Endothelial cell of umbilical vein (primary cell): ENCODE results near the gene ZFR2. TPM values are rescaled to one million over a fixed set of nuclear protein-coding genes. Genes with fewer than 3 reads are reported as not detected.

Experiments
- BruUV-seq: library from RNA; stranded (reverse); fragments of 400-500 nt; replicated peaks from 2 replicates; lab custom pipeline; 2021; lab: Mats Ljungman, UMichigan
- CTCF ChIA-PET: fragments of 300-600, 350-600 bp; sonication (Branson Sonifier 250); formaldehyde crosslinking; loops from one replicate; lab custom pipeline; 2021; ENCODE audit warnings: antibody characterized with exemption, inconsistent platforms; lab: Charles Lee
- POLR2A ChIA-PET: fragments of 300-600, 350-600 bp; sonication (Branson Sonifier 250); formaldehyde crosslinking; loops from one replicate; lab custom pipeline; 2021; ENCODE audit warnings: antibody characterized with exemption, inconsistent platforms; lab: Charles Lee
- DNase-seq: peaks from one replicate; pipeline ENCODE4 v3.0.0-alpha.2; 2011; ENCODE audit warnings: low read depth, low spot score
- FAIRE-seq: peaks from 2 replicates; lab custom pipeline; 2011; peaks lifted over from hg19 to GRCh38; lab: Jason Lieb, UNC
- H2AFZ ChIP-seq: 2 replicates; pipeline ENCODE4 v1.6.0; 2012; ENCODE audit warnings: low read depth, low read length, control low read depth, inconsistent platforms
- H3K27ac ChIP-seq: 2 replicates; pipeline ENCODE4 v1.5.1; 2011; ENCODE audit warnings: low read depth, mild to moderate bottlenecking, control low read depth, low read length, moderate library complexity; ENCODE audit not compliant: insufficient read depth
- H3K27me3 ChIP-seq, 2 experiments: 2 replicates each; pipeline versions ENCODE4 v1.6.0 to v1.6.1; 2011; ENCODE audit warnings: low read length in 2 of 2, mixed read lengths in 1 of 2; ENCODE audit not compliant: control insufficient read depth in 2 of 2, insufficient read depth in 2 of 2
- H3K36me3 ChIP-seq, 2 experiments: 2 replicates in 1 of 2; 3 replicates in 1 of 2; pipeline ENCODE4 v1.5.1; 2011; ENCODE audit warnings: low read length in 2 of 2, mild to moderate bottlenecking in 1 of 2, moderate library complexity in 1 of 2; ENCODE audit not compliant: control insufficient read depth in 2 of 2, insufficient read depth in 2 of 2; ENCODE audit errors: extremely low read depth in 1 of 2
- H3K4me1 ChIP-seq: 3 replicates; pipeline ENCODE4 v1.5.1; 2011; ENCODE audit warnings: mild to moderate bottlenecking, low read length; ENCODE audit not compliant: control insufficient read depth, insufficient read depth; ENCODE audit errors: extremely low read depth
- H3K4me2 ChIP-seq: 2 replicates; pipeline ENCODE4 v1.6.1; 2011; ENCODE audit warnings: low read length, control low read depth, mixed read lengths; ENCODE audit not compliant: insufficient read depth
- H3K4me3 ChIP-seq, 3 experiments: fragments of 200-600 bp in 1 of 3; sonication (generic), shearing (Covaris generic) in 1 of 3; replicated peaks in 1 of 3; 2 replicates each; pipeline ENCODE4 v1.5.1; 2011 to 2016; ENCODE audit warnings: control low read depth in 3 of 3, low read length in 3 of 3, mild to moderate bottlenecking in 2 of 3, inconsistent platforms in 1 of 3, low read depth in 1 of 3, moderate library complexity in 1 of 3; ENCODE audit not compliant: insufficient read depth in 1 of 3
- H3K79me2 ChIP-seq: 2 replicates; pipeline ENCODE4 v1.6.0; 2012; ENCODE audit warnings: low read length, inconsistent platforms; ENCODE audit not compliant: control insufficient read depth, insufficient read depth
- H3K9ac ChIP-seq: replicated peaks from 2 replicates; pipeline ENCODE3; 2011; ENCODE audit warnings: low read length, control low read depth; ENCODE audit not compliant: insufficient read depth; ENCODE audit errors: extremely low read depth
- H3K9me1 ChIP-seq: replicated peaks from 3 replicates; pipeline ENCODE4 v1.6.0; 2011; ENCODE audit warnings: mild to moderate bottlenecking, low read length; ENCODE audit not compliant: control insufficient read depth, insufficient read depth; ENCODE audit errors: extremely low read depth
- H3K9me3 ChIP-seq: replicated peaks from 2 replicates; pipeline ENCODE4 v1.5.1; 2012; ENCODE audit warnings: low read length, inconsistent platforms; ENCODE audit not compliant: control insufficient read depth, insufficient read depth
- H4K20me1 ChIP-seq: replicated peaks from 2 replicates; pipeline ENCODE3; 2011; ENCODE audit warnings: mild to moderate bottlenecking, low read length; ENCODE audit not compliant: control insufficient read depth, insufficient read depth; ENCODE audit errors: extremely low read depth
- EZH2 ChIP-seq: IDR thresholded peaks from 2 replicates; pipeline ENCODE4 v1.6.1; 2012; ENCODE audit warnings: borderline replicate concordance, low read depth, mild to moderate bottlenecking, moderate library complexity, low read length, inconsistent platforms; ENCODE audit not compliant: severe bottlenecking
- FOS ChIP-seq: IDR thresholded peaks from 2 replicates; pipeline ENCODE4 v1.6.1; 2011; ENCODE audit warnings: mild to moderate bottlenecking, low read length, moderate library complexity, borderline replicate concordance; ENCODE audit not compliant: insufficient read depth
- GATA2 ChIP-seq: IDR thresholded peaks from 2 replicates; pipeline ENCODE4 v1.7.0; 2011; ENCODE audit warnings: low read depth, mild to moderate bottlenecking, moderate library complexity, mixed read lengths, low read length; ENCODE audit not compliant: insufficient read length, insufficient read depth
- JUN ChIP-seq: IDR thresholded peaks from 2 replicates; pipeline ENCODE4 v1.6.1; 2011; ENCODE audit warnings: borderline replicate concordance, low read depth; ENCODE audit not compliant: insufficient read length, insufficient read depth
- MYC ChIP-seq: IDR thresholded peaks from one replicate; pipeline ENCODE4 v1.6.1; 2011; ENCODE audit warnings: mild to moderate bottlenecking, low read depth, low read length
- POLR2A ChIP-seq: IDR thresholded peaks from 2 replicates; pipeline ENCODE4 v1.6.1; 2012; ENCODE audit warnings: low read depth, mild to moderate bottlenecking, control low read depth, low read length
- POLR2AphosphoS5 ChIP-seq: IDR thresholded peaks from 2 replicates; pipeline ENCODE4 v1.6.1; 2012; ENCODE audit warnings: low read depth, mild to moderate bottlenecking, control low read depth, low read length, moderate library complexity; ENCODE audit not compliant: insufficient read depth
- dilution Hi-C: fragments of 300-500 bp; cut with MboI; formaldehyde crosslinking; loops from one replicate; pipeline ENCODE4 v1.15.0; 2019; ENCODE audit warnings: low sequenced_read_pairs; ENCODE audit not compliant: extremely low pct_ligation_motif_present
- intact Hi-C: fragments of 100-400 bp; cut with micrococcal nuclease; formaldehyde crosslinking; loops from one replicate; pipeline ENCODE4 v1.10.0; 2022
- polyA plus RNA-seq, 4 experiments: library from polyadenylated mRNA; depleted of rRNA in 3 of 4; stranded (reverse) in 3 of 4; unstranded in 1 of 4; fragments of >200 nt; gene quantifications; 2 replicates each; pipeline versions ENCODE4 v1.2.1 to v1.2.3, GENCODE V29; 2011 to 2012; ENCODE audit warnings: missing spikeins in 1 of 4
- total RNA-seq: library from RNA; stranded (reverse); gene quantifications from 2 replicates; pipeline ENCODE4 v1.2.3, GENCODE V29; 2021
- TF ChIP-seq, protein P1 (sequence below): IDR thresholded peaks from 2 replicates; pipeline ENCODE4 v1.6.1; 2011; ENCODE audit not compliant: insufficient read depth, insufficient read length
- TF ChIP-seq, protein P2 (sequence below), 2 donors: IDR thresholded peaks; 1 replicate in 1 of 2; 2 replicates in 1 of 2; pipeline ENCODE4 v1.5.1; 2011; ENCODE audit warnings: low read length in 2 of 2, mild to moderate bottlenecking in 2 of 2, moderate library complexity in 2 of 2, control low read depth in 1 of 2, inconsistent platforms in 1 of 2, low read depth in 1 of 2; ENCODE audit not compliant: insufficient read depth in 1 of 2; ENCODE audit errors: extremely low read depth in 1 of 2

Gene ZFR2
- total and polyA plus RNA-seq, 2 donors (not counting 3 experiments of a cell fraction or from before 2014, with no cell fraction given), result not detected

DNA sequence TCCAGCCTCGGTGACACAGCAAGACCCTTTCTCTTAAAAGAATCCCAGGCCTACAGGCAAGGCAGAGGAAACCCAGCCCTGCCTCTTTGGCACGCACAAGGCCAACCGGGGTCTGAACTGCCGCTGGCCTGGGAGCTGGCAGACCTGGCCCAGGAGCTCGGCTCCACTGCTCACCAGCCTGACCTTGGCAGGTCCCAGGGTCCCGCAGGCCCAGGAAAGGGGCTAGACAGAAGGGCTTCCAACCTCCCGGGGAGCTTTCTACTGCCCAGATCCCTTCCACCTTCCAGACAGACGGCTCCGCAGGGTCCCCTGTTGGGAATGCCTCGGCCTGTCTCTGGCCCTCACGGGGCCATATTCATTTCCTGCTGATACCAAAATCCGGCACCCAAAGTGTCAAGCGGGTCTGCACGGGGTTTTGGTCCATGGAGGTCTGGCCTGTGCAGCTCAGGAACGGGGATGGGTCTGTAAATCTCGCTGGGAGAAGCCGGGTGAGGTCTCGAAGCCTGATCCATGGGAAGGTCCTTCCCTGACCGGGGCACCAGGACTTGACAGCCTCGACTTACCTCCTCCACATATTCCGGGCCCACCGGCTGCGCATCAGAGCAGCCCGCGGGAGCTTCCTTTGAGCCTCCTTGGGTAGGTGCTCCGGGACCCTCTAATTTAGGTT lies 46.0 kb downstream of the ZFR2 start:
- FAIRE-seq (no peak), DNase-seq (no peak)
- H3K27ac ChIP-seq, result no peak overlapping the region
- H4K20me1 ChIP-seq, result no peaks in the 10 kb centered on the region
- dilution Hi-C loops (no loop called here), intact Hi-C loops (no loop called here)
- H3K9me1 ChIP-seq, result no peaks in the 10 kb centered on the region
- no peak overlapping the region for H3K9ac ChIP-seq
- H3K79me2 ChIP-seq, result no peaks in the 10 kb centered on the region
- H2AFZ ChIP-seq, result no peak overlapping the region
- no peaks in the 10 kb centered on the region for H3K27me3 ChIP-seq
- no peaks in the 10 kb centered on the region for H3K36me3 ChIP-seq
- no peak overlapping the region for H3K4me3 ChIP-seq
- ChIA-PET POLR2A (no interaction called here), CTCF (interaction anchor here (1.0 to 2.2 kb wide), 22 partner anchors 8 to 379 kb away, joined by 3 to 29 read pairs (median 6); partner anchors contain the start of genes APBA3, MRPL54, PIP5K1C and ZFR2)
- no peaks in the 10 kb centered on the region for H3K4me1 ChIP-seq
- no peaks in the 10 kb centered on the region for H3K9me3 ChIP-seq
- no TSS peak for BruUV-seq
- H3K4me2 ChIP-seq, result no peak overlapping the region
- TF ChIP-seq, protein P1, sequence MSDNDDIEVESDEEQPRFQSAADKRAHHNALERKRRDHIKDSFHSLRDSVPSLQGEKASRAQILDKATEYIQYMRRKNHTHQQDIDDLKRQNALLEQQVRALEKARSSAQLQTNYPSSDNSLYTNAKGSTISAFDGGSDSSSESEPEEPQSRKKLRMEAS, result no peak
- TF ChIP-seq JUN (no peak), MYC (no peak), FOS (no peak), POLR2A (no peak), EZH2 (no peak), GATA2 (no peak), POLR2AphosphoS5 (no peak)
- TF ChIP-seq, protein P2, sequence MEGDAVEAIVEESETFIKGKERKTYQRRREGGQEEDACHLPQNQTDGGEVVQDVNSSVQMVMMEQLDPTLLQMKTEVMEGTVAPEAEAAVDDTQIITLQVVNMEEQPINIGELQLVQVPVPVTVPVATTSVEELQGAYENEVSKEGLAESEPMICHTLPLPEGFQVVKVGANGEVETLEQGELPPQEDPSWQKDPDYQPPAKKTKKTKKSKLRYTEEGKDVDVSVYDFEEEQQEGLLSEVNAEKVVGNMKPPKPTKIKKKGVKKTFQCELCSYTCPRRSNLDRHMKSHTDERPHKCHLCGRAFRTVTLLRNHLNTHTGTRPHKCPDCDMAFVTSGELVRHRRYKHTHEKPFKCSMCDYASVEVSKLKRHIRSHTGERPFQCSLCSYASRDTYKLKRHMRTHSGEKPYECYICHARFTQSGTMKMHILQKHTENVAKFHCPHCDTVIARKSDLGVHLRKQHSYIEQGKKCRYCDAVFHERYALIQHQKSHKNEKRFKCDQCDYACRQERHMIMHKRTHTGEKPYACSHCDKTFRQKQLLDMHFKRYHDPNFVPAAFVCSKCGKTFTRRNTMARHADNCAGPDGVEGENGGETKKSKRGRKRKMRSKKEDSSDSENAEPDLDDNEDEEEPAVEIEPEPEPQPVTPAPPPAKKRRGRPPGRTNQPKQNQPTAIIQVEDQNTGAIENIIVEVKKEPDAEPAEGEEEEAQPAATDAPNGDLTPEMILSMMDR (IDR thresholded peaks at IDR 0.05; ENCODE audit: extremely low read depth in 1 of 2, insufficient read depth in 1 of 2, low read depth in 1 of 2, low read length in 2 of 2), result no peak
